HepG2 (cell line): ENCODE results near the gene ATG9A. TPM values are rescaled to one million over a fixed set of nuclear protein-coding genes. Genes with fewer than 3 reads are reported as not detected.

ENCODE experiments used
- AGO2 ChIP-seq: fragments of 200-400 bp; formaldehyde crosslinking; optimal IDR thresholded peaks from 2 replicates; pipeline ENCODE3; 2017; ENCODE audit warnings: mild to moderate bottlenecking, low read depth, low read length, moderate library complexity
- ATF5 ChIP-seq: sonication (generic); formaldehyde crosslinking; IDR thresholded peaks from 2 replicates; pipeline ENCODE4 v1.4.0; 2020; ENCODE audit warnings: mild to moderate bottlenecking, low read depth, missing genetic modification reagents
- BCL3 ChIP-seq: sonication (generic); formaldehyde crosslinking; IDR thresholded peaks from 2 replicates; pipeline ENCODE4 v1.5.1; 2020; ENCODE audit warnings: mild to moderate bottlenecking, missing genetic modification reagents, moderate library complexity
- BRF2 ChIP-seq: sonication (generic); formaldehyde crosslinking; IDR thresholded peaks from 2 replicates; pipeline ENCODE4 v1.8.1; 2022; ENCODE audit warnings: mild to moderate bottlenecking, missing genetic modification reagents
- FOXA3 ChIP-seq: IDR thresholded peaks from 2 replicates; pipeline ENCODE4 v1.6.1; 2016; ENCODE audit warnings: missing genetic modification reagents, missing compliant biosample characterization
- FOXK1 ChIP-seq: sonication (generic); formaldehyde crosslinking; IDR thresholded peaks from 2 replicates; pipeline ENCODE4 v1.4.0; 2020; ENCODE audit warnings: low read depth, missing genetic modification reagents, borderline replicate concordance
- HNF4G ChIP-seq, 2 experiments: sonication (generic) in 1 of 2; formaldehyde crosslinking in 1 of 2; IDR thresholded peaks; 2 replicates each; pipeline versions ENCODE4 v1.4.0 to v1.6.1; 2011 to 2020; ENCODE audit warnings: borderline replicate concordance in 2 of 2, low read depth in 2 of 2, mild to moderate bottlenecking in 2 of 2, low read length in 1 of 2, missing genetic modification reagents in 1 of 2, moderate library complexity in 1 of 2
- HNRNPL ChIP-seq: fragments of 200-400 bp; formaldehyde crosslinking; IDR thresholded peaks from 2 replicates; pipeline ENCODE4 v1.6.1; 2017; ENCODE audit warnings: mild to moderate bottlenecking, low read depth, low read length
- HOMEZ ChIP-seq: IDR thresholded peaks from 2 replicates; pipeline ENCODE4 v1.6.1; 2016; ENCODE audit warnings: low read depth
- JARID2 ChIP-seq: sonication (generic); formaldehyde crosslinking; IDR thresholded peaks from 2 replicates; pipeline ENCODE4 v1.8.1; 2023; ENCODE audit warnings: missing genetic modification reagents, inconsistent platforms; ENCODE audit not compliant: insufficient replicate concordance
- KLF13 ChIP-seq: sonication (generic); formaldehyde crosslinking; IDR thresholded peaks from 2 replicates; pipeline ENCODE4 v1.4.0; 2020; ENCODE audit warnings: mild to moderate bottlenecking, missing genetic modification reagents
- PRMT3 ChIP-seq: sonication (generic); formaldehyde crosslinking; IDR thresholded peaks from 2 replicates; pipeline ENCODE4 v1.8.1; 2022; ENCODE audit warnings: low read depth, mild to moderate bottlenecking, moderate library complexity, missing genetic modification reagents, borderline replicate concordance
- TARDBP ChIP-seq: sonication (generic); formaldehyde crosslinking; IDR thresholded peaks from 2 replicates; pipeline ENCODE4 v1.8.0; 2022; ENCODE audit warnings: mild to moderate bottlenecking, missing genetic modification reagents
- ZC3H13 ChIP-seq: sonication (generic); formaldehyde crosslinking; IDR thresholded peaks from 2 replicates; pipeline ENCODE4 v1.8.1; 2023; ENCODE audit warnings: mild to moderate bottlenecking, missing genetic modification reagents, moderate library complexity
- ZNF251 ChIP-seq: sonication (generic); formaldehyde crosslinking; IDR thresholded peaks from 2 replicates; pipeline ENCODE4 v1.9.0; 2021; ENCODE audit warnings: mild to moderate bottlenecking, missing genetic modification reagents
- ZNF354B ChIP-seq: sonication (generic); formaldehyde crosslinking; IDR thresholded peaks from 2 replicates; pipeline ENCODE4 v1.8.0; 2022; ENCODE audit warnings: mild to moderate bottlenecking, missing genetic modification reagents
- ZNF563 ChIP-seq: sonication (generic); formaldehyde crosslinking; IDR thresholded peaks from 2 replicates; pipeline ENCODE4 v1.8.0; 2022; ENCODE audit warnings: mild to moderate bottlenecking, moderate library complexity, missing genetic modification reagents
- ZNF572 ChIP-seq: sonication (generic); formaldehyde crosslinking; IDR thresholded peaks from 2 replicates; pipeline ENCODE4 v1.5.1; 2020; ENCODE audit warnings: mild to moderate bottlenecking, missing genetic modification reagents
- ZNF576 ChIP-seq: sonication (generic); formaldehyde crosslinking; IDR thresholded peaks from 2 replicates; pipeline ENCODE4 v1.4.0; 2020; ENCODE audit warnings: mild to moderate bottlenecking, missing genetic modification reagents
- ZNF619 ChIP-seq: sonication (generic); formaldehyde crosslinking; IDR thresholded peaks from 2 replicates; pipeline ENCODE4 v1.4.0; 2020; ENCODE audit warnings: mild to moderate bottlenecking, missing genetic modification reagents
- ZNF639 ChIP-seq: conservative IDR thresholded peaks from 2 replicates; pipeline ENCODE4 v1.6.1; 2018; ENCODE audit warnings: missing genetic modification reagents
- ZZZ3 ChIP-seq: sonication (generic); formaldehyde crosslinking; IDR thresholded peaks from 2 replicates; pipeline ENCODE4 v1.4.0; 2020; ENCODE audit warnings: missing genetic modification reagents, mild to moderate bottlenecking, borderline replicate concordance
- polyA plus RNA-seq, 8 experiments: library from polyadenylated mRNA; depleted of rRNA in 3 of 8; stranded (reverse) in 7 of 8; unstranded in 1 of 8; fragments of >200 nt; fragmentation: Illumina TruSeq in 4 of 8; extraction: Trizol in 4 of 8; gene quantifications; 2 replicates each; pipeline versions ENCODE4 v1.2.1 to v1.2.3, GENCODE V29; 2011 to 2016; ENCODE audit warnings: low read depth in 4 of 8, missing spikeins in 1 of 8, mixed read lengths in 1 of 8; ENCODE audit not compliant: insufficient read depth in 1 of 8
- total RNA-seq, 5 experiments: library from RNA; depleted of rRNA; stranded (reverse); fragments of >200 nt; fragmentation: Illumina TruSeq; extraction: Trizol; gene quantifications; 2 replicates each; pipeline ENCODE4 v1.2.3, GENCODE V29; 2016; ENCODE audit warnings: low read depth in 1 of 5

Gene ATG9A
- total and polyA plus RNA-seq, 2 of the 13 experiments (the other 11 are each of a cell fraction or from before 2014, with no cell fraction given): 35.0 to 131 TPM

- TF ChIP-seq BCL3 (CRISPR knock-in tag) (peak; percentile 9; the same call in 1 of the 2 replicates), ZNF572 (CRISPR knock-in tag) (peak; percentile 62; the same call in 1 of the 2 replicates), KLF13 (CRISPR knock-in tag) (peak; percentile 85; the same call in 1 of the 2 replicates), PRMT3 (CRISPR knock-in tag) (0 out of 2 replicates have a peak, but pooled peaks have one; percentile 73), TARDBP (CRISPR knock-in tag) (no peak), JARID2 (CRISPR knock-in tag) (no peak), ZNF563 (0 out of 2 replicates have a peak, but pooled peaks have one; percentile 46), AGO2 (peak; percentile 91), HOMEZ (CRISPR knock-in tag) (peak; percentile 5; the same call in 1 of the 2 replicates), FOXK1 (CRISPR knock-in tag) (peak; percentile 11; the same call in 1 of the 2 replicates), HNRNPL (peak; percentile 72; the same call in 1 of the 2 replicates), ATF5 (peak; percentile 31; the same call in 1 of the 2 replicates), HNF4G (IDR thresholded peaks at IDR 0.05; ENCODE audit: borderline replicate concordance, low read depth, low read length) (no peak), HNF4G (CRISPR knock-in tag; IDR thresholded peaks at IDR 0.05; ENCODE audit: borderline replicate concordance, low read depth) (peak; percentile 42; the same call in 1 of the 2 replicates), FOXA3 (CRISPR knock-in tag) (no peak), ZNF619 (CRISPR knock-in tag) (0 out of 2 replicates have a peak, but pooled peaks have one; percentile 11), ZNF354B (CRISPR knock-in tag) (no peak), ZC3H13 (CRISPR knock-in tag) (peak; percentile 67; the same call in 1 of the 2 replicates), BRF2 (CRISPR knock-in tag) (0 out of 2 replicates have a peak, but pooled peaks have one; percentile 24), ZNF576 (CRISPR knock-in tag) (no peak), ZZZ3 (peak; percentile 13; the same call in 1 of the 2 replicates), ZNF639 (CRISPR knock-in tag) (no peak), ZNF251 (CRISPR knock-in tag) (0 out of 2 replicates have a peak, but pooled peaks have one; percentile 45)
Observed at GRCh38 chr2:219250049-219250781, 20.8 kb upstream of the ATG9A start (continued).
